NT2/D1 (cell line): ENCODE data around the gene MIS12.

Source experiments
- SUZ12 ChIP-seq: IDR thresholded peaks from 2 replicates; pipeline ENCODE4 v1.6.1; 2011; ENCODE audit not compliant: insufficient read length, insufficient read depth; ENCODE audit errors: extremely low read depth
- YY1 ChIP-seq: IDR thresholded peaks from 2 replicates; pipeline ENCODE4 v1.6.1; 2011; ENCODE audit not compliant: insufficient read length, insufficient read depth
- ZNF274 ChIP-seq: IDR thresholded peaks from 2 replicates; pipeline ENCODE4 v1.6.1; 2011; ENCODE audit warnings: mild to moderate bottlenecking, low read depth, low read length

- TF ChIP-seq SUZ12, result no peak
- no peak for TF ChIP-seq YY1
- no peak for TF ChIP-seq ZNF274
These were observed 42.6 kb upstream of the MIS12 start for GRCh38 chr17:5443728-5444127.
